ENCODE measurements around the gene CAPRIN1.
"Not testable (repeated sequence)": the region's sequence is repeated elsewhere in the genome, so short reads cannot be mapped to it uniquely, and the experiment has no call there.

CAPRIN1 gene

DNA sequence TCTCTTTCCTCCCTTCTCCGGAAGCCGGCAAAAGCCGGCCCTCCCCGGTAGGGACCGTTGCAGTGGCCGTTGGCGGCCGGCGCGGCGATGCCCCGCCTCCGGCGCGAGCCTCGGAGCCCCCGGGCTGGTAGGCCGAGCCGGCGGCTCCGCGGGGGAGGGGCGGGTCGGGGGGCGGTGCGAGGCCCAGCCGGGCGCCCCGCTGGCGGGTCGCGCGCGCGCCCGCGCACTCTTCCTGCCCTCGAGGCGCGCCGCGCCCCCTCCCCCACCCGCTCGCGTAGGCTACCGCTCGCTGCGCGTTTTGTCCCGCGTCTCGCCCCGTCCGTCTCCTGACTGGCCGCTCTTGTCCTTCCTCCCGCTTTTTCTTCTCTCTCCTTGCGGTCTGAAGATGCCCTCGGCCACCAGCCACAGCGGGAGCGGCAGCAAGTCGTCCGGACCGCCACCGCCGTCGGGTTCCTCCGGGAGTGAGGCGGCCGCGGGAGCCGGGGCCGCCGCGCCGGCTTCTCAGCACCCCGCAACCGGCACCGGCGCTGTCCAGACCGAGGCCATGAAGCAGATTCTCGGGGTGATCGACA is 591 bp downstream of the CAPRIN1 start:
- DNase-seq (ENCODE audit: low read depth), result peak; percentile 82

GRCh38 chr11:34052608-34053160 is 1.2 kb downstream of the CAPRIN1 start:
- DNase-seq (ENCODE audit: low read depth), result no peak

GRCh38 chr11:34053161-34053686 is 1.7 kb downstream of the CAPRIN1 start:
- peak; percentile 68 for DNase-seq (ENCODE audit: low read depth)

DNA sequence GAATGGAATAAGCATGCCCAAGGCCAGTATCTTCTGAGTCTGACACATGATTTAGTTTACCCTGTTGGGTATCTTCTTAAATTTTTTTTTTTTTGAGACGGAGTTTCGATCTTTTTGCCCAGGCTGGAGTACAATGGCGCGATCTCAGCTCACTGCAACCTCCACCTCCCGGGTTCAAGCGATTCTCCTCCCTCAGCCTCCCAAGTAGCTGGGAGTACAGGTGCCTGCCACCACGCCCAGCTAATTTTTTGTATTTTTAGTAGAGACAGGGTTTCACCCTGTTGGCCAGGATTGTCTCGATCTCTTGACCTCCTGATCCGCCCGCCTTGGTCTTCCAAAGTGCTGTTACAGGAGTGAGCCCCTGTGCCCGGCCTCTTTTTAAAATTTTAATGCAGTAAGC is 2.8 kb downstream of the CAPRIN1 start:
- not testable (repeated sequence) for DNase-seq (ENCODE audit: low read depth)

DNA sequence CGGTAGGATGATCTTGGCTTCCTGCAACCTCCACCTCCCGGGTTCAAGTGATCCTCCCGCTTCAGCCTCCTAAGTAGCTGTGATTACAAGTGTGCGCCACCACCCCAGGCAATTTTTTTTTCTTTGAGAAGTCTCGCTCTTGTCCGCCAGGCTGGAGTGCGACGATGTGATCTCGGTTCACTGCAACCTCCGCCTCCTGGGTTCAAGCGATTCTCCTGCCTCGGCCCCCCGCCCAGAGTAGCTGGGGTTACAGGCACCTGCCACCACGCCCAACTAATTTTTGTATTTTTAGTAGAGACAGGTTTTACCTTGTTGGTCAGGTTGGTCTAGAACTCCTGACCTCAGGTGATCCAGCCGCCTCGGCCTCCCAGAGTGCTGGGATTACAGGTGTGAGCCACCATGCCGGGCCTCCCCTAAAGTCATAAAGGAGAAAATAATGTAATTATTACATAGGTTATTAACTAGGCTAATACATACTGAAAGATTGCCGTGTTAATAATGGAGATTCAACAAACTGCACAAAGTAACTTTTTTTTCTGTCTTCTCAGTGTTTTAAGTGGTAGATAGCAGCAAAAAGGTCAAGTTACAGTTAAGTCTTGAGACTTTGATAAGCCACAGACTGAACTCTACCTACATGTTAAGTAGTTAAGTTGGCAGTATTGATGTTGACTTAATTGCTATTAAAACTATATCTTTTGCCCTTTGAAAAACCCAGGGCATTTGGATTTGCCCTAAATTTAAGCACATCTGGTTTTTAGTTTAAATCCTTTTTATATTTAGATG is 3.9 kb downstream of the CAPRIN1 start:
- no peak for DNase-seq (ENCODE audit: low read depth)

DNA sequence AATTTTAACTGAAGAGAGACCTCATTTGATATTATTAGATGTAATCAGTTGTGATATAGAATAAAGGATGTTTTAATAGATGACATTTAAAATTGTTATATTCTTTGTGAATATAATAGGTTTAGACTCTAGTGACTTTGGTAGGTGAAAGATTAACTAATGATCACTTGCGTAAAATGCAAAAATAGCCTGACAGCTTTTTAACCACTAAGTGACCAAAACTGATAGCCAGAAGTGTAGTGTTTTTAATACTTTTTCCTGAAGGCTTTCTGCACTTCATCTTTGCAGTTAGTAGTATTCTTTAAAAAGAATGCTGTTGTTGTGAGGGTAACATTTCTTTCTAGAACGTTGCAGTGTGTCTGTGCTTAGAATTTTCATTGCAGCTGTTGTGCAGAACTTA is 5.1 kb downstream of the CAPRIN1 start:
- no peak for DNase-seq (ENCODE audit: low read depth)

DNA sequence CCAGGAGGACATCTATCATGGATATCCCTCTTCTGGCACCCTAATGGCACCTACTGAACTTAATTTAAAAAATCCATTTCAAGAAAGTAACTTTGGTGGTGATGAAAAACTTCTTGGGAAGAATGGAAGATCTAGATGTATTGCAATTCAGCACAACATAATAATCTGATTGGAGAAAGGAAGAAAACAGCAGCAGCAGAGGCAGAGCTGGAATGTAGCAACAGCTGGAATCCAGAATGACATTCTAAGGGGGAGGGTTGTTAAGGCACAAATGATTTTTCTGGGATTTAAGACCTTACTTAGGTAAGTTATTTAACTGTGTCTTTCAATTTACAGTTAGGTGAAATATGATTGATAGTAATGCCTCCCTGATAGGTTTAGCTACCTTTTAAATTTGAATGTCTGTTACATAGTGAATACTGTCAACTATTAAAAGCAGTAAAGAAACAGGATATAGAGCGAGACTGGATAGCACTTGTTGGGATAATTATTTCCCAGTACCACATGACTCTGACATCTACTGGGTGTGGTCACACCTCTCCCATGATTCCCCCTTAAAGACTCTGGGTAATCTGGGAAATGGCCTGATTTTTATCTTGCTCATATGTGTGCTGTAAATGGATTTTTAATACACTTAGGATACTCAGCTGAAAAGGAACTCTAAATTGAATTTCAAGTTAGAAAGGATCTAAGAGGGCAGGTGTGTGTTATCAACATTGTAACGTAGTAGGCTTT is 11.7 kb downstream of the CAPRIN1 start:
- DNase-seq (ENCODE audit: low read depth), result no peak

DNA sequence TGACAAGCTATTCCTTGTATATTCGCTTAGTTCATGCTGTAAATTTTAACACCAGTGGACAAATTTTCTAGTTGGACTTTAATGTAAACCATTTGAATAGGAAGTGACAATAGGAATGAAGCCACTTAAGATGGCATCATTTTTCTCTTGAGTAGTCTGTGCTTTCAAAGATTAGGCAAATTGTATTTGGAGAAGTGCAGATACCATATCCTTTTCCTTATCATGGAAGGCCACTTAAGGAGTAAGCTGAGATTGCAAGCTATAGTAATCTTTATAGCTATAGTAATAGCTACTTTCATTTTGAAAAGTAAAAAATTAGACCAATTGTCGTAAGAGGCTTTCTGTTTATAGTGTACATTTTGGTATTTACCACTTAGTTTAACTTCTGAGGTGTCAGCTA is 12.8 kb downstream of the CAPRIN1 start:
- no peak for DNase-seq (ENCODE audit: low read depth)

GRCh38 chr11:34065505-34066203 is 14.1 kb downstream of the CAPRIN1 start:
- DNase-seq (ENCODE audit: low read depth), result no peak

DNA sequence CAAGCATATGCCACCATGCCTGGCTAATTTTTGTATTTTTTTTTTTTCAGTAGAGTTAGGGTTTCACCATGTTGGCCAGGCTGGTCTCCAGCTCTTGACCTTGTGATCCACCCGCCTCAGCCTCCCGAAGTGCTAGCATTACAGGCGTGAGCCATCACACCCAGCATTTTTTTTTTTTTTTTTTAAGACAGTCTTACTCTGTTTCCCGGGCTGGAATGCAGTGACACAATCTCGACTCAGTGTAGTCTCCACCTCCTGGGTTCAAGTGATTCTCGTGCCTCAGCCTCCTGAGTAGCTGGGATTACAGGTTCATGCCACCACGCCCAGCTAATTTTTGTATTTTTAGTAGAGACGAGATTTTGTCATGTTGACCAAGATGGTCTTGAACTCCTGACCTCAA is 15.2 kb downstream of the CAPRIN1 start:
- DNase-seq (ENCODE audit: low read depth), result not testable (repeated sequence)

GRCh38 chr11:34067383-34068065 is 16.0 kb downstream of the CAPRIN1 start:
- no peak for DNase-seq (ENCODE audit: low read depth)

DNA sequence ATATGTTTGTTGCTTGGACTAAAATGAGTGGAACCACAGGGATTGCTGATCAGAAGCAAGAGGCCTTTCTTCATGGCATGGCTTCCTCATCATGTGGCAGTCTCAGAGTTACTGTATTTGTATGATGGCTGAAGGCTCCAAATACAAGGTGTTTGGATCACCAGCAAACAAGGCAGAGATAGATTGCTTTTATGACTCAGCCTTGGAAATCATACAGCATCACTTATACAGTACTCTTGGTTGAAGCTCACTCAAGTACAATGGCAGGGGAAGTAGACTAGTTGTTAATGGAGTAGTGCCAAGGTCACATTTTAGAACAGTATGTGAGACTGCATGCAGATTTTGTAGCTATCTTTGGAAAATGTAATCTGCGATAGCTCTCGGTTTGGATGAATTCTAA is 16.6 kb downstream of the CAPRIN1 start:
- DNase-seq (ENCODE audit: low read depth), result no peak

DNA sequence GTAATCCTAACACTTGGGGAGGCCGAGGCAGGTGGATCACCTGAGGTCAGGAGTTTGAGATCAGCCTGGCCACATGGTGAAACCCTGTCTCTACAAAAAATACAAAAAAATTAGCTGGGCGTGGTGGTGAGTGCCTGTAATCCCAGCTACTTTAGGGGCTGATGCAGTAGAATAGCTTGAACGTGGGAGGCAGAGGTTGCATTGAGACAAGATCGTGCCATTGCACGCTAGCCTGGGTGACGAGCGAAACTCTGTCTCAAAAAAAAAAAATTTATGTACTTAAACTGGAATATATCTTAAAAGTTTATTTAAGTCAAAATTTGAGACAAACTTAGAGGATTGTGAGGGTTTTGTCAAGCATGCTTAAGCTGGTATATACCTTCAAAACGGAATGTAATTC is 19.8 kb downstream of the CAPRIN1 start:
- not testable (repeated sequence) for DNase-seq (ENCODE audit: low read depth)

DNA sequence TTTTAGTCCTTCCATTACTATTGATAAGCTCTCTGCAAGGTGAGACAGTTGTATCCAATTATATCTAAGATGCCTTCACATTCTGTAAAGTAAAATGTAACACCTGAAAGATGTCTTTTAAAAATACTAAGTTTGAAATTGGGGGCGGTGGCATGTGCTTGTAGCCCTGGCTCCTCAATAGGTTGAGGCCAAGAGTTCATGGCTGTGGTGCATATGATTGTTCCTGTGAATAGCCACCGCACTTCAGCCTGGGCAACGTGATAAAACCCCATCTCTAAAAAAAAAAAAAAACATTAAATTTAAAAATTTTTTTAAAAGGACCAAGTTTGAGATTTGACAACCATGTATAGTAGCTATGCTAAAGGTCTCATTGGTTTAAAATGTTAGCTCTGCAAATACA is 20.5 kb downstream of the CAPRIN1 start:
- DNase-seq (ENCODE audit: low read depth), result no peak

- no peak for DNase-seq (ENCODE audit: low read depth)
Observed at GRCh38 chr11:34072832-34073231, 21.3 kb downstream of the CAPRIN1 start.

- DNase-seq (ENCODE audit: low read depth), result no peak
Observed at GRCh38 chr11:34074391-34074790, 22.9 kb downstream of the CAPRIN1 start.

- DNase-seq (ENCODE audit: low read depth), result no peak
Observed at GRCh38 chr11:34075178-34075820, 23.8 kb downstream of the CAPRIN1 start.

DNA sequence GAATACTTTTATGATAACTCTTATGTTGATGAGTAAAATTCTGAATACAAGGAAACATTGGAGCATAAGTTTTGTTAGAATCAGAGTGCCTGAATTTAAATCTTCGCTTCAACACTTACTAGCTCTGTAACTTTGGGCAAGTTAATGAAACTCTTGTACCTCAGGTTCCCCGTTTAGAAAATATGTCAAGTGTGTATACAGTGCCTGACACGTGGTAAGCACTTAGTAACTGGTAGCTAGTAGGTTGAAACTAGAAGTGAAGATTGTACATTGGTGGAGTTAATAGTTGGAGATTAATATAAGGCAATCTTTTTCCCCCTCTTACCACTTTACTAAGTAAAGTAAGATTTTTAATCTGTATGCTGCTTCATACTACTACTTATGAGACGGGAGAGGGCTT is 29.1 kb downstream of the CAPRIN1 start:
- no peak for DNase-seq (ENCODE audit: low read depth)

GRCh38 chr11:34084637-34085036 is 33.1 kb downstream of the CAPRIN1 start:
- DNase-seq (ENCODE audit: low read depth), result no peak

- DNase-seq (ENCODE audit: low read depth), result no peak
Observed at GRCh38 chr11:34086554-34087283, 35.2 kb downstream of the CAPRIN1 start.

Measured in stimulated activated CD8-positive, alpha-beta memory T cell treated with anti-CD3 and anti-CD28 coated beads, Interleukin-7, amount 100 ng/mL, for 24 hours (primary cell).